ENCODE results near the gene TTC29.
"Not testable (repeated sequence)": the region's sequence is repeated elsewhere in the genome, so short reads cannot be mapped to it uniquely, and the experiment has no call there.

TTC29 gene

DNA sequence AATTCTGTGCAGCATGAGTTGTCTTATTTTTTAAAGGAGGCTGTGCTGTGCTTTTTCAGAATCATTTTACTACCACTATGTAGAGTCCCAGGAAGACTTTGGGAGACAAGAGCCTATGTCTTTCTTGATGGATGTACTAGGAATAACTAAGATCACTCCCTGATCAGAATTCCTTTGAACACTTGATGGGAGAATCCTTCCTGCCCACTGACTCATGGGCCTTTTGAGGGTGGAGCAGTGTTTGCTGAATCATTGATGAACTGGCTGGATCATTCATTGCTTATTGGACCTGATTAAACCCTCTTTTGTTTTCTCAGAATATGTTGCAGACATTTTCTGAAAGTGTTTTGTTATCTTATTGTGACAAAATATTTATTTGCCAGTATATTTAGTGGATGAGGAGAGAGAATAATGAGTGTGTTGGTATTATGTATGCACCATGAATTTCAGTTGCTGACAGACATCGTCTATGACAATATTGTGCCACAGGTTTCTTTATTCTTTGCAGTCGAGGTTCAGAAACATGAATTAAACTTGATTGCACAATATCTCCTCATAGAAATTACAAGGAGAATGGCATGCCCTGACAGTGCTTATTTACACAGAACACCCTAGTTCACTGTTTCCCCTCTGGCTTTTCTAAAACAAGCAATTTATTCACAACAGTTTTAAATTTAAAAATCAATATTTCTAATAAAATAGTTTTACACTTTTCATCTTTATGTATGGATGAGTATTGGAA is 270.7 kb downstream of the TTC29 start:
- no peak for DNase-seq

DNA sequence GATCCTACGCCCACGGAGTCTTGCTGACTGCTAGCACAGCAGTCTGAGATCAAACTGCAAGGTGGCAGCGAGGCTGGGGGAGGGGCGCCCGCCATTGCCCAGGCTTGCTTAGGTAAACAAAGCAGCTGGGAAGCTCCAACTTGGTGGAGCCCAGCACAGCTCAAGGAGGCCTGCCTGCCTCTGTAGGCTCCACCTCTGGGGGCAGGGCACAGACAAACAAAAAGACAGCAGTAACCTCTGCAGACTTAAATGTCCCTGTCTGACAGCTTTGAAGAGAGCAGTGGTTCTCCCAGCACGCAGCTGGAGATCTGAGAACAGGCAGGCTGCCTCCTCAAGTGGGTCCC is 281.7 kb downstream of the TTC29 start:
- not testable (repeated sequence) for DNase-seq

DNA sequence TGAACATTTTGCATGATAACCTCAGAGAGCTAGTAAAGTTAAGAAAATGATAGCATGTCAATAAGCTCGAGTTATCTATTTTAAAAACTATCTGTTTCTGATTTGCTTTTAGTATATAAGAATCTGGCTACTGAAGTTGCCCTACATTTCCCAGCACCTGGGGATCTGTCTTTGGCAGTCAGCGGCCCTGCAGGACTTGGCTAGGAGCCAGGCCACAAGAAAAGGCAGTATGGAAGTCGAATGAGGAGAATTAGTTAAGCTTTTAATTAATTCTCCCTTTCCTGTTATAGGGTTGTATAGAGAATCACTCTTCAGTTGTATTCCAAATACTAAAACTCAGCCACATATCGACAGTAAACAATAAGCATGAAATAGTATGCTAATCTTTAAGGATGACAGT is 284.3 kb downstream of the TTC29 start:
- DNase-seq = no peak
